Astrocyte (in vitro differentiated cells and primary cell): ENCODE measurements around the gene SCCPDH. TPM values are rescaled to one million over a fixed set of nuclear protein-coding genes. Genes with fewer than 3 reads are reported as not detected.

ENCODE experiments used
- DNase-seq: peaks from one replicate; pipeline ENCODE4 v3.0.0-alpha.2; 2010; ENCODE audit warnings: low read depth
- FAIRE-seq: peaks from 2 replicates; lab custom pipeline; 2011; peaks lifted over from hg19 to GRCh38; lab: Jason Lieb, UNC
- H2AFZ ChIP-seq: 2 replicates; pipeline ENCODE4 v1.6.0; 2012; ENCODE audit warnings: low read depth, low read length, inconsistent platforms
- H3K27ac ChIP-seq: 2 replicates; pipeline ENCODE4 v1.5.1; 2011; ENCODE audit warnings: low read depth, low read length, inconsistent platforms
- H3K27me3 ChIP-seq: 2 replicates; pipeline ENCODE4 v1.6.0; 2011; ENCODE audit warnings: low read length, inconsistent platforms; ENCODE audit not compliant: insufficient read depth
- H3K36me3 ChIP-seq: 2 replicates; pipeline ENCODE4 v1.5.1; 2011; ENCODE audit warnings: low read length, inconsistent platforms; ENCODE audit not compliant: insufficient read depth
- H3K4me1 ChIP-seq: 2 replicates; pipeline ENCODE4 v1.5.1; 2011; ENCODE audit warnings: low read length, inconsistent platforms; ENCODE audit not compliant: insufficient read depth
- H3K4me2 ChIP-seq: 2 replicates; pipeline ENCODE4 v1.6.0; 2012; ENCODE audit warnings: low read length, inconsistent platforms
- H3K4me3 ChIP-seq: 2 replicates; pipeline ENCODE4 v1.5.1; 2011; ENCODE audit warnings: low read depth, mild to moderate bottlenecking, low read length, inconsistent platforms; ENCODE audit not compliant: insufficient read depth
- H3K79me2 ChIP-seq: 2 replicates; pipeline ENCODE4 v1.6.0; 2012; ENCODE audit warnings: mild to moderate bottlenecking, low read length, inconsistent platforms; ENCODE audit not compliant: insufficient read depth
- H3K9ac ChIP-seq: 2 replicates; pipeline ENCODE4 v1.6.0; 2012; ENCODE audit warnings: mild to moderate bottlenecking, low read length, inconsistent platforms
- H3K9me3 ChIP-seq: 2 replicates; pipeline ENCODE4 v1.5.1; 2012; ENCODE audit warnings: low read depth, mild to moderate bottlenecking, low read length, inconsistent platforms; ENCODE audit not compliant: insufficient read depth
- H4K20me1 ChIP-seq: 2 replicates; pipeline ENCODE4 v1.6.0; 2012; ENCODE audit warnings: low read length, inconsistent platforms; ENCODE audit not compliant: insufficient read depth
- H3K27ac Mint-ChIP-seq: one replicate; pipeline ENCODE4 v1.8.0; 2021; ENCODE audit warnings: mild to moderate bottlenecking, mixed read lengths; ENCODE audit not compliant: unreplicated experiment
- H3K27me3 Mint-ChIP-seq: one replicate; pipeline ENCODE4 v1.8.0; 2021; ENCODE audit warnings: low read depth, mixed read lengths; ENCODE audit not compliant: unreplicated experiment
- H3K36me3 Mint-ChIP-seq: one replicate; pipeline ENCODE4 v1.8.0; 2021; ENCODE audit warnings: low read depth, mixed read lengths; ENCODE audit not compliant: unreplicated experiment
- H3K4me1 Mint-ChIP-seq: one replicate; pipeline ENCODE4 v1.8.0; 2021; ENCODE audit warnings: low read depth, mixed read lengths; ENCODE audit not compliant: unreplicated experiment
- H3K4me3 Mint-ChIP-seq: one replicate; pipeline ENCODE4 v1.8.0; 2021; ENCODE audit warnings: mild to moderate bottlenecking, moderate library complexity, mixed read lengths; ENCODE audit not compliant: unreplicated experiment
- H3K9me3 Mint-ChIP-seq: one replicate; pipeline ENCODE4 v1.8.0; 2021; ENCODE audit warnings: mild to moderate bottlenecking, mixed read lengths; ENCODE audit not compliant: unreplicated experiment
- EZH2 ChIP-seq: IDR thresholded peaks from 2 replicates; pipeline ENCODE4 v1.6.1; 2012; ENCODE audit warnings: mild to moderate bottlenecking, low read length, inconsistent platforms; ENCODE audit not compliant: insufficient read depth
- total RNA-seq: library from RNA; stranded (reverse); gene quantifications from 2 replicates; pipeline ENCODE4 v1.2.1, GENCODE V29; 2021
- TF ChIP-seq, protein P1 (sequence below): IDR thresholded peaks from 2 replicates; pipeline ENCODE4 v1.5.1; 2011; ENCODE audit warnings: low read depth, mild to moderate bottlenecking, inconsistent platforms, low read length, moderate library complexity; ENCODE audit not compliant: insufficient read depth

Gene SCCPDH
- total RNA-seq, 1 donor from 2014 or later, result 25.0 TPM

DNA sequence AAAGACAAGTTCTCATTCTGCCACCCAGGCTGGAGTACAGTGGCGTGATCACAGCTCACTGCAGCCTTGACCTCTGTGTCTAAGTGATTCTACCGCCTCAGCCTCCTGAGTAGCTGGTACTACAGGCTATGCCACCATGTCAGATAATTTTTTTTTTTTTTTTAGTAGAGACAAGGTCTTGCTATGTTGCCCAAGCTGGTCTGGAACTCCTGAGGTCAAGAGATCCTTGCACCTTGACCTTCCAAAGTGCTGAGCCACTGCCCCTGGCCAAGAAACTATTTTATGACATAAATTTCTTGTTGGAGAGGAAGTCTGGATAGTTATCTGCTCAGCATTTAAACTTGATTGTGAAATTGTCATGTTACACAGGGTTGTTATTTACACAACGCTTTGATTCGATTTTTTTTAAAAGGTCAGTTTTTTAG, 2.1 kb downstream of the SCCPDH start:
- Histone ChIP-seq H3K36me3 (peaks cover 21% of the 10 kb centered on the region), H3K4me2 (no peak overlapping the region), H3K9me3 (no peaks in the 10 kb centered on the region), H3K4me3 (no peak overlapping the region), H3K9ac (no peak overlapping the region), H2AFZ (no peak overlapping the region), H3K4me1 (peaks cover 11% of the 10 kb centered on the region), H3K27ac (no peak overlapping the region), H3K27me3 (no peaks in the 10 kb centered on the region), H3K79me2 (peaks cover 27% of the 10 kb centered on the region), H4K20me1 (no peaks in the 10 kb centered on the region)
- Mint-ChIP-seq H3K27me3 (no peaks in the 10 kb centered on the region), H3K9me3 (peaks cover 14% of the 10 kb centered on the region), H3K27ac (no peak overlapping the region), H3K4me1 (peaks cover 15% of the 10 kb centered on the region), H3K36me3 (peaks cover 33% of the 10 kb centered on the region), H3K4me3 (peak overlapping the region; percentile 36)
- FAIRE-seq (no peak), DNase-seq (no peak)
- TF ChIP-seq, protein P1, sequence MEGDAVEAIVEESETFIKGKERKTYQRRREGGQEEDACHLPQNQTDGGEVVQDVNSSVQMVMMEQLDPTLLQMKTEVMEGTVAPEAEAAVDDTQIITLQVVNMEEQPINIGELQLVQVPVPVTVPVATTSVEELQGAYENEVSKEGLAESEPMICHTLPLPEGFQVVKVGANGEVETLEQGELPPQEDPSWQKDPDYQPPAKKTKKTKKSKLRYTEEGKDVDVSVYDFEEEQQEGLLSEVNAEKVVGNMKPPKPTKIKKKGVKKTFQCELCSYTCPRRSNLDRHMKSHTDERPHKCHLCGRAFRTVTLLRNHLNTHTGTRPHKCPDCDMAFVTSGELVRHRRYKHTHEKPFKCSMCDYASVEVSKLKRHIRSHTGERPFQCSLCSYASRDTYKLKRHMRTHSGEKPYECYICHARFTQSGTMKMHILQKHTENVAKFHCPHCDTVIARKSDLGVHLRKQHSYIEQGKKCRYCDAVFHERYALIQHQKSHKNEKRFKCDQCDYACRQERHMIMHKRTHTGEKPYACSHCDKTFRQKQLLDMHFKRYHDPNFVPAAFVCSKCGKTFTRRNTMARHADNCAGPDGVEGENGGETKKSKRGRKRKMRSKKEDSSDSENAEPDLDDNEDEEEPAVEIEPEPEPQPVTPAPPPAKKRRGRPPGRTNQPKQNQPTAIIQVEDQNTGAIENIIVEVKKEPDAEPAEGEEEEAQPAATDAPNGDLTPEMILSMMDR, result no peak
- no peak for TF ChIP-seq EZH2

DNA sequence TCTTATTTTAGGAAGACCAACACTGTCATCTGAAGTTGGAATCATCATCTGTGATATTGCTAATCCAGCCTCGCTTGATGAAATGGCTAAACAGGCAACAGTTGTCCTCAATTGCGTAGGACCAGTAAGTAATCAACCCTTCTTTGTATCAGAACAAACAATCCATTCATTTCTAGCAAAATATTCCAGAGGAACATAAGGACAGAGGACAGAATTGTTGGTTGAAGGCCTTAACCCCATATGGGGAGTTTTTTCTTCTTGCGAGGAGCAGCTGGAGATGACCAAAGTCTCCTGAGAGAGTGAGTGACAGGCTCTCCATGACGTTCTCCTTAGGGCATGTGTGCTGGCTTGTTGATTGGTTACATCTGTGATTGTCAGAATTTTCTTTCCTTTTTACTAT, 2.7 kb downstream of the SCCPDH start:
- H3K27me3 ChIP-seq, result no peaks in the 10 kb centered on the region
- Mint-ChIP-seq H3K36me3 (peaks cover 33% of the 10 kb centered on the region), H3K27me3 (no peaks in the 10 kb centered on the region), H3K4me3 (no peak overlapping the region), H3K9me3 (peaks cover 14% of the 10 kb centered on the region), H3K4me1 (peaks cover 15% of the 10 kb centered on the region), H3K27ac (no peak overlapping the region)
- no peak overlapping the region for H3K27ac ChIP-seq
- H2AFZ ChIP-seq, result no peak overlapping the region
- H3K9me3 ChIP-seq, result no peaks in the 10 kb centered on the region
- no peaks in the 10 kb centered on the region for H4K20me1 ChIP-seq
- peaks cover 11% of the 10 kb centered on the region for H3K4me1 ChIP-seq
- TF ChIP-seq EZH2, result no peak
- TF ChIP-seq, protein P1, result no peak
- peaks cover 30% of the 10 kb centered on the region for H3K79me2 ChIP-seq
- no peak for DNase-seq
- no peak overlapping the region for H3K9ac ChIP-seq
- FAIRE-seq, result no peak
- no peak overlapping the region for H3K4me2 ChIP-seq
- no peak overlapping the region for H3K4me3 ChIP-seq
- H3K36me3 ChIP-seq, result peaks cover 24% of the 10 kb centered on the region

DNA sequence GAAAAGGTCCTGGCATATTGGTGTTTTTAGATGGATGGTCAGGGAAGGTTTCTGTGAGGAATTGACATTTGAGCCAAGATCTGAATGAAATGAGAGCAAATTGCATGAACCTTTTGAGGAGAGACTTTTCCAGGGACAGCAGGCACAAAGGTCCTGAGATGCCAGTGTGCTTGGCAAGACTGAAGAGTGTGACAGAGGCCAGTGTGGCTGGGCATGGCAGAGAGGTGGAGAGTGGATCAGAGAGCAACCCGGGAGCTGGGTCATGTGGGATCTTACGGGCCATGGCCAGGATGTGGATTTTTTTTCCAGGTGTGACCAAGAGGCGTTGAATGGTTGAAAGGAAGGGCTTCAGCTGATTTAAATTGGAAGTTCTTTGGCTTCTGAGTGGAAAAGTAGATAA, 3.4 kb downstream of the SCCPDH start:
- Histone ChIP-seq H3K79me2 (peaks cover 30% of the 10 kb centered on the region), H4K20me1 (no peaks in the 10 kb centered on the region), H3K4me1 (peaks cover 11% of the 10 kb centered on the region), H2AFZ (no peak overlapping the region), H3K27ac (peak overlapping the region; percentile 20), H3K9me3 (no peaks in the 10 kb centered on the region), H3K9ac (no peak overlapping the region), H3K36me3 (peaks cover 26% of the 10 kb centered on the region), H3K4me3 (no peak overlapping the region), H3K4me2 (no peak overlapping the region), H3K27me3 (no peaks in the 10 kb centered on the region)
- Mint-ChIP-seq H3K4me1 (peaks cover 15% of the 10 kb centered on the region), H3K4me3 (no peak overlapping the region), H3K27ac (peak overlapping the region; percentile 30), H3K36me3 (peaks cover 33% of the 10 kb centered on the region), H3K27me3 (no peaks in the 10 kb centered on the region), H3K9me3 (peaks cover 14% of the 10 kb centered on the region)
- FAIRE-seq (no peak), DNase-seq (no peak)
- TF ChIP-seq, protein P1, result no peak
- TF ChIP-seq EZH2, result no peak
